ENCODE data around the gene ACE2.

ACE2 gene

GRCh38 chrX:15607067-15607466, 6.3 kb upstream of the ACE2 start:
- H3K27me3 ChIP-seq (ENCODE audit: control insufficient read depth, insufficient read depth, low read length) = no peaks in the 10 kb centered on the region
- no peak overlapping the region for H3K27ac ChIP-seq (ENCODE audit: low read length)
- H3K9ac ChIP-seq (ENCODE audit: low read length) = no peak overlapping the region
- no peaks in the 10 kb centered on the region for H3K36me3 ChIP-seq (ENCODE audit: control insufficient read depth, low read depth, low read length)
- H3K4me1 ChIP-seq (ENCODE audit: control insufficient read depth, low read depth, low read length) = no peaks in the 10 kb centered on the region
- no peaks in the 10 kb centered on the region for H3K9me3 ChIP-seq (ENCODE audit: control insufficient read depth, low read depth, low read length)
- H3K4me3 ChIP-seq (ENCODE audit: low read length) = no peak overlapping the region

GRCh38 chrX:15606136-15606535, 5.4 kb upstream of the ACE2 start:
- Histone ChIP-seq H3K4me3 (ENCODE audit: low read length) (no peak overlapping the region), H3K27ac (ENCODE audit: low read length) (no peak overlapping the region), H3K9ac (ENCODE audit: low read length) (no peak overlapping the region), H3K27me3 (ENCODE audit: control insufficient read depth, insufficient read depth, low read length) (no peaks in the 10 kb centered on the region), H3K9me3 (ENCODE audit: control insufficient read depth, low read depth, low read length) (no peaks in the 10 kb centered on the region), H3K4me1 (ENCODE audit: control insufficient read depth, low read depth, low read length) (no peaks in the 10 kb centered on the region), H3K36me3 (ENCODE audit: control insufficient read depth, low read depth, low read length) (no peaks in the 10 kb centered on the region)

DNA sequence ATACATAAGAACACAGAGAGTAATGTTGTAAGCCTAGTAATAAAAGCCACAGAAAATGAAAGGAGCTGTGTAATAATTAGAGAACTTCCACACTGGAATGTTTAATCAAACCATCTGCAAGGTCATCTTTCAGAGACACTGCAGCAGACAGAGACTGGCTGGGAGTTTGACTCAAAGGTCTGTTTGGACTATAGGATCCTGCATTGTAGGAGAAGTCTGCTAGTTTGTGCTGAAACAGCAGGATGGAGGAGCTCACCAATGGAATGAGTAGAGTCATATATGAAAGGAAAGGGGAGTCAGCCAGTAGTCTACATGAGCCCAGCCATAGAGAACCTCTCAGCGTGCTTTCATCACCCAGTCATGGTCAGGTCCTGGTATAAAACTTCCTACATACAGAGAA, 4.5 kb upstream of the ACE2 start:
- H3K36me3 ChIP-seq (ENCODE audit: control insufficient read depth, low read depth, low read length) = no peaks in the 10 kb centered on the region
- H3K4me3 ChIP-seq (ENCODE audit: low read length) = no peak overlapping the region
- H3K27me3 ChIP-seq (ENCODE audit: control insufficient read depth, insufficient read depth, low read length) = no peaks in the 10 kb centered on the region
- no peaks in the 10 kb centered on the region for H3K4me1 ChIP-seq (ENCODE audit: control insufficient read depth, low read depth, low read length)
- H3K27ac ChIP-seq (ENCODE audit: low read length) = no peak overlapping the region
- no peaks in the 10 kb centered on the region for H3K9me3 ChIP-seq (ENCODE audit: control insufficient read depth, low read depth, low read length)
- no peak overlapping the region for H3K9ac ChIP-seq (ENCODE audit: low read length)

DNA sequence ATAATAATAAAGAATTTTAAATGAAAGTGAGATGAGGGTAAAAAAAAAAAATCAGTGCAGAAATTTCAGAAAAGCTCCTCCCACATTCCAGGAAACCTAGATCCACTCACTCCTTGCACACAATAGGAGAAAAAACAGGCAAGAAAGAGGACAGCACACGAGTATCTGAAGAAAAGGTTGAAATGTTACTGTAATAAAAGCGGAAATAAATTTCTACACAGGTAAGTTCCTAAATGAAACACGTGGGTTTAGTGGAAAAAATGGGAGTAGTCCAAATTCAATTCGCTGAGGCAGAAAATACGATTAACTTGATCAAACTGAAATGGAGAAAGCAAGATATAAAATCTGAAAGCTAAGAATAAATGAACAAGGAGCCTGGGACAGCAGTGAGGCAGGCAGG, 2.0 kb upstream of the ACE2 start:
- Histone ChIP-seq H3K9me3 (ENCODE audit: control insufficient read depth, low read depth, low read length) (no peaks in the 10 kb centered on the region), H3K36me3 (ENCODE audit: control insufficient read depth, low read depth, low read length) (no peaks in the 10 kb centered on the region), H3K4me1 (ENCODE audit: control insufficient read depth, low read depth, low read length) (no peaks in the 10 kb centered on the region), H3K4me3 (ENCODE audit: low read length) (no peak overlapping the region), H3K27me3 (ENCODE audit: control insufficient read depth, insufficient read depth, low read length) (no peaks in the 10 kb centered on the region), H3K9ac (ENCODE audit: low read length) (no peak overlapping the region), H3K27ac (ENCODE audit: low read length) (no peak overlapping the region)

GRCh38 chrX:15601932-15602331, 1.2 kb upstream of the ACE2 start:
- Histone ChIP-seq H3K27me3 (ENCODE audit: control insufficient read depth, insufficient read depth, low read length) (no peaks in the 10 kb centered on the region), H3K9me3 (ENCODE audit: control insufficient read depth, low read depth, low read length) (no peaks in the 10 kb centered on the region), H3K9ac (ENCODE audit: low read length) (no peak overlapping the region), H3K4me3 (ENCODE audit: low read length) (no peak overlapping the region), H3K4me1 (ENCODE audit: control insufficient read depth, low read depth, low read length) (no peaks in the 10 kb centered on the region), H3K27ac (ENCODE audit: low read length) (no peak overlapping the region), H3K36me3 (ENCODE audit: control insufficient read depth, low read depth, low read length) (no peaks in the 10 kb centered on the region)

DNA sequence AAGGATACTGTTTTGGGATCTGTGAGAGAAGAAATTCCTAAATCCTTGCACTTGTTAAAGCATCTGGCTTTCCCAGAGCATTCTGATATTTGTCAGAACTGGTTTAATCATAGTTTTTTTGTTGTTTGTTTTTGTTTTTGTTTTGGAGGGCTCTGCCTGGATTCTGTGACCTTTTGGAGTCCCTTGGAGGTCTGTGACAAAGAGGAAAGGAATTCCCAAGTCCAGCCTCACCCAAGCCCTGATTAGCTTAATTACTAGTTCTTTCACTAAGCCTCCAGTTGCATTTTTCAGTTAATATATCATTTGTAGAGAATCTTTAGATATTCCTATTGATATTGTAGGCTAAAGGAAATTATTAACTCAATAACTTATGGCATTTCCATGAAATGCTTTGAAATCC, 711 bp downstream of the ACE2 start:
- H3K9me3 ChIP-seq (ENCODE audit: control insufficient read depth, low read depth, low read length) = no peaks in the 10 kb centered on the region
- no peak overlapping the region for H3K4me3 ChIP-seq (ENCODE audit: low read length)
- H3K9ac ChIP-seq (ENCODE audit: low read length) = no peak overlapping the region
- no peak overlapping the region for H3K27ac ChIP-seq (ENCODE audit: low read length)
- H3K4me1 ChIP-seq (ENCODE audit: control insufficient read depth, low read depth, low read length) = no peaks in the 10 kb centered on the region
- no peaks in the 10 kb centered on the region for H3K27me3 ChIP-seq (ENCODE audit: control insufficient read depth, insufficient read depth, low read length)
- H3K36me3 ChIP-seq (ENCODE audit: control insufficient read depth, low read depth, low read length) = no peaks in the 10 kb centered on the region

DNA sequence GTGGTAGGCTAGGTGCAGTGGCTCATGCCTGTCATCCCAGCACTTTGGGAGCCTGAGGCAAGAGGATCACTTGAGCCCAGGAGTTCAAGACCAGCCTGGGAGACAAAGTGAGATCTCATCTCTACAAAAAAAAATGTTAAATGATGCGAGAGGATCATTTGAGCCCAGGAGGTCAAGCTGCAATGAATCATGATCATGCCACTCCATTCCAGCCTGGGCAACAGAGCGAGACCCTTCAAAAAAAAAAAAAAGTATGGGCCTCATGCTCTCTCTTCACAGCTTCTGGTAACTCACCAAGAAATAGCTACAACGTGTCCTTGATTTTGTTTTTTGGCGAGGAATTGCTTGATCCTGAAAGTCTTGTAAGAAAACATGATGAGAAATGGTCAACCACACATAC, 1.3 kb downstream of the ACE2 start:
- Histone ChIP-seq H3K36me3 (ENCODE audit: control insufficient read depth, low read depth, low read length) (no peaks in the 10 kb centered on the region), H3K27ac (ENCODE audit: low read length) (no peak overlapping the region), H3K9ac (ENCODE audit: low read length) (no peak overlapping the region), H3K27me3 (ENCODE audit: control insufficient read depth, insufficient read depth, low read length) (no peaks in the 10 kb centered on the region), H3K4me1 (ENCODE audit: control insufficient read depth, low read depth, low read length) (no peaks in the 10 kb centered on the region), H3K4me3 (ENCODE audit: low read length) (no peak overlapping the region), H3K9me3 (ENCODE audit: control insufficient read depth, low read depth, low read length) (no peaks in the 10 kb centered on the region)

DNA sequence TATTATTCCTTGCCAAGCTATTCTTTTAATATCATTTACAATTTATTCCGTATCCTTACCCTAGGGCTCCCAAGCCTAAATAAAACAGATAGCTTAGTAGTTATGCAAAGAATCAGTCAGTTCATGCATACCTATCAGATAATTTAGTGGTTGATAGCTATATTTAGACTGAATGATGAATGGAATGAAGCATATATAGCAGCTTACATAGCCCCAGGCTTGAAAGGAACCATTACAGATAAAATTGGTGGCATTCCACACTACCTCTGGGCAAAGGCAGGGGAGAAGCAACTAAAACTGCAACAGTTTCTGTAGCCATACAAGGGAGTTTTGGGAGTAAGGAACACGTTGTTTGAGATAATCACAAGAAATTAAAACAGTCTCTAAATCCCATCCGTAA, 2.7 kb downstream of the ACE2 start:
- H3K4me3 ChIP-seq (ENCODE audit: low read length) = no peak overlapping the region
- H3K27ac ChIP-seq (ENCODE audit: low read length) = no peak overlapping the region
- H3K36me3 ChIP-seq (ENCODE audit: control insufficient read depth, low read depth, low read length) = no peaks in the 10 kb centered on the region
- no peak overlapping the region for H3K9ac ChIP-seq (ENCODE audit: low read length)
- H3K9me3 ChIP-seq (ENCODE audit: control insufficient read depth, low read depth, low read length) = no peaks in the 10 kb centered on the region
- no peaks in the 10 kb centered on the region for H3K4me1 ChIP-seq (ENCODE audit: control insufficient read depth, low read depth, low read length)
- no peaks in the 10 kb centered on the region for H3K27me3 ChIP-seq (ENCODE audit: control insufficient read depth, insufficient read depth, low read length)

DNA sequence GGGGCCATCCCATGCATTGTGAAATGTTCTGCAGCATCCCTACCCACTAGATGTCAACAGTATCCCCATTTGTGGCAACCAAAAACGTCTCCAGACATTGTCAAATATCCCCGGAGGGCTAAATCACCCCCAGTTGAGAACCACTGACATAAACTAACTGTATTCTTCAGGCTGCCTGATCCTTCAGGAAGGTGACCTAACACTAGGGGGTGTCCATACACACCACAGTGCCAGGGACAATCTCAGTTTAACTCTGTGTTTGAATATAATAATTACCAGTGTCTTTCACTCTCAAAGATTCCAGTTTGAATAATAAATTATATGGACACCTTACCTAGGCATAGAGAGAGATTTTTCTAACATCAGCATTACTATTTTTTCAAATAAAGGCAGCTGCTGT, 6.4 kb downstream of the ACE2 start:
- Histone ChIP-seq H3K27ac (ENCODE audit: low read length) (no peak overlapping the region), H3K9me3 (ENCODE audit: control insufficient read depth, low read depth, low read length) (no peaks in the 10 kb centered on the region), H3K36me3 (ENCODE audit: control insufficient read depth, low read depth, low read length) (no peaks in the 10 kb centered on the region), H3K4me1 (ENCODE audit: control insufficient read depth, low read depth, low read length) (no peaks in the 10 kb centered on the region), H3K4me3 (ENCODE audit: low read length) (no peak overlapping the region), H3K9ac (ENCODE audit: low read length) (no peak overlapping the region), H3K27me3 (ENCODE audit: control insufficient read depth, insufficient read depth, low read length) (no peaks in the 10 kb centered on the region)

GRCh38 chrX:15579778-15580747, 20.7 kb downstream of the ACE2 start:
- Histone ChIP-seq H3K27me3 (ENCODE audit: control insufficient read depth, insufficient read depth, low read length) (no peaks in the 10 kb centered on the region), H3K9me3 (ENCODE audit: control insufficient read depth, low read depth, low read length) (no peaks in the 10 kb centered on the region), H3K4me1 (ENCODE audit: control insufficient read depth, low read depth, low read length) (peaks cover 16% of the 10 kb centered on the region), H3K27ac (ENCODE audit: low read length) (no peak overlapping the region), H3K36me3 (ENCODE audit: control insufficient read depth, low read depth, low read length) (no peaks in the 10 kb centered on the region), H3K9ac (ENCODE audit: low read length) (no peak overlapping the region), H3K4me3 (ENCODE audit: low read length) (no peak overlapping the region)

- H3K36me3 ChIP-seq (ENCODE audit: control insufficient read depth, low read depth, low read length) = no peaks in the 10 kb centered on the region
- H3K27me3 ChIP-seq (ENCODE audit: control insufficient read depth, insufficient read depth, low read length) = no peaks in the 10 kb centered on the region
- H3K9ac ChIP-seq (ENCODE audit: low read length) = no peak overlapping the region
- peaks cover 16% of the 10 kb centered on the region for H3K4me1 ChIP-seq (ENCODE audit: control insufficient read depth, low read depth, low read length)
- H3K27ac ChIP-seq (ENCODE audit: low read length) = no peak overlapping the region
- H3K9me3 ChIP-seq (ENCODE audit: control insufficient read depth, low read depth, low read length) = no peaks in the 10 kb centered on the region
- H3K4me3 ChIP-seq (ENCODE audit: low read length) = no peak overlapping the region
Measured at GRCh38 chrX:15576019-15576418, 24.7 kb downstream of the ACE2 start.

GRCh38 chrX:15574017-15574416, 26.7 kb downstream of the ACE2 start:
- peaks cover 10% of the 10 kb centered on the region for H3K4me1 ChIP-seq (ENCODE audit: control insufficient read depth, low read depth, low read length)
- H3K36me3 ChIP-seq (ENCODE audit: control insufficient read depth, low read depth, low read length) = no peaks in the 10 kb centered on the region
- no peak overlapping the region for H3K27ac ChIP-seq (ENCODE audit: low read length)
- no peaks in the 10 kb centered on the region for H3K27me3 ChIP-seq (ENCODE audit: control insufficient read depth, insufficient read depth, low read length)
- no peaks in the 10 kb centered on the region for H3K9me3 ChIP-seq (ENCODE audit: control insufficient read depth, low read depth, low read length)
- H3K4me3 ChIP-seq (ENCODE audit: low read length) = no peak overlapping the region
- H3K9ac ChIP-seq (ENCODE audit: low read length) = no peak overlapping the region

Data from iPS-18a (cell line).